GM19099 (cell line): Measurements from ENCODE around the gene DNAH12.

ENCODE experiments used
- POLR2A ChIP-seq: IDR thresholded peaks from 3 replicates; pipeline ENCODE4 v1.6.1; 2011; ENCODE audit warnings: low read depth; ENCODE audit not compliant: insufficient read length; ENCODE audit errors: extremely low read depth

The DNAH12 gene

GRCh38 chr3:57383406-57383805 lies 160.7 kb downstream of the DNAH12 start:
- no peak for TF ChIP-seq POLR2A

GRCh38 chr3:57382933-57383332 lies 161.2 kb downstream of the DNAH12 start:
- TF ChIP-seq POLR2A: no peak

GRCh38 chr3:57370341-57370740 lies 173.8 kb downstream of the DNAH12 start:
- TF ChIP-seq POLR2A: no peak

GRCh38 chr3:57354768-57355167 lies 189.4 kb downstream of the DNAH12 start:
- no peak for TF ChIP-seq POLR2A

- TF ChIP-seq POLR2A: no peak
Observed at GRCh38 chr3:57350271-57350670, 193.9 kb downstream of the DNAH12 start.

- no peak for TF ChIP-seq POLR2A
Observed at GRCh38 chr3:57335283-57335938, 208.7 kb downstream of the DNAH12 start.

- TF ChIP-seq POLR2A: no peak
Observed at GRCh38 chr3:57331078-57331610, 213.0 kb downstream of the DNAH12 start.

GRCh38 chr3:57314204-57314603 lies 229.9 kb downstream of the DNAH12 start:
- no peak for TF ChIP-seq POLR2A

- TF ChIP-seq POLR2A: no peak
Observed at GRCh38 chr3:57309769-57310360, 234.3 kb downstream of the DNAH12 start.

- no peak for TF ChIP-seq POLR2A
Observed at GRCh38 chr3:57298041-57298440, 246.1 kb downstream of the DNAH12 start.

- TF ChIP-seq POLR2A: no peak
Observed at GRCh38 chr3:57292897-57293526, 251.1 kb downstream of the DNAH12 start.

- TF ChIP-seq POLR2A: no peak
Observed at GRCh38 chr3:57292159-57292896, 251.8 kb downstream of the DNAH12 start, which contains the start of gene ASB14. Gene ASB14, minus strand, starts transcription at chr3:57292685. Its CDS starts 652 bp downstream, at chr3:57292033.

- TF ChIP-seq POLR2A: no peak
Observed at GRCh38 chr3:57288403-57288802, 255.7 kb downstream of the DNAH12 start.

- no peak for TF ChIP-seq POLR2A
Observed at GRCh38 chr3:57287205-57287604, 256.9 kb downstream of the DNAH12 start.

GRCh38 chr3:57283334-57283733 lies 260.8 kb downstream of the DNAH12 start:
- no peak for TF ChIP-seq POLR2A
